MCF 10A (cell line): Measurements from ENCODE around the gene MORN5. TPM values are rescaled to one million over a fixed set of nuclear protein-coding genes. Genes with fewer than 3 reads are reported as not detected.

Source experiments
- BruUV-seq: library from RNA; stranded (reverse); fragments of 400-500 nt; replicated peaks from 2 replicates; lab custom pipeline; 2021; lab: Mats Ljungman, UMichigan
- CTCF ChIA-PET: fragments of 300-600 bp; sonication (Branson Sonifier 250); formaldehyde crosslinking; extraction: SDS; loops from one replicate; lab custom pipeline; 2021; ENCODE audit warnings: antibody characterized with exemption, inconsistent platforms; lab: Yijun Ruan, JAX
- POLR2A ChIA-PET: fragments of 300-600, 350-650 bp; sonication (Branson Sonifier 250); formaldehyde crosslinking; extraction: SDS; loops from one replicate; lab custom pipeline; 2020; ENCODE audit warnings: antibody characterized with exemption, inconsistent platforms; lab: Yijun Ruan, JAX
- DNase-seq: peaks from one replicate; pipeline ENCODE4 v3.0.0-alpha.2; 2018; ENCODE audit not compliant: unreplicated experiment
- H3K27ac Mint-ChIP-seq: one replicate; pipeline ENCODE4 v1.8.0; 2022; ENCODE audit warnings: mild to moderate bottlenecking, low read depth, mixed read lengths; ENCODE audit not compliant: unreplicated experiment
- H3K27me3 Mint-ChIP-seq: one replicate; pipeline ENCODE4 v1.8.0; 2022; ENCODE audit warnings: mixed read lengths; ENCODE audit not compliant: insufficient read depth, unreplicated experiment
- H3K36me3 Mint-ChIP-seq: one replicate; pipeline ENCODE4 v1.8.0; 2022; ENCODE audit warnings: mild to moderate bottlenecking, moderate library complexity, mixed read lengths; ENCODE audit not compliant: insufficient read depth, unreplicated experiment
- H3K4me1 Mint-ChIP-seq: one replicate; pipeline ENCODE4 v1.8.0; 2022; ENCODE audit warnings: mixed read lengths; ENCODE audit not compliant: insufficient read depth, unreplicated experiment
- H3K4me3 Mint-ChIP-seq: one replicate; pipeline ENCODE4 v1.8.0; 2022; ENCODE audit warnings: mild to moderate bottlenecking, moderate library complexity, mixed read lengths; ENCODE audit not compliant: unreplicated experiment
- H3K9me3 Mint-ChIP-seq: one replicate; pipeline ENCODE4 v1.8.0; 2022; ENCODE audit warnings: mixed read lengths; ENCODE audit not compliant: unreplicated experiment
- CTCF ChIP-seq: fragments of 200-600 bp; IDR thresholded peaks from one replicate; pipeline ENCODE4 v1.8.0; 2022; ENCODE audit warnings: antibody characterized with exemption, mild to moderate bottlenecking; ENCODE audit not compliant: unreplicated experiment
- intact Hi-C: fragments of 100-400 bp; cut with micrococcal nuclease; formaldehyde crosslinking; loops from 2 replicates; pipeline ENCODE4 v1.14.1; 2022
- total RNA-seq: library from RNA; stranded (reverse); gene quantifications from 2 replicates; pipeline ENCODE4 v1.2.3, GENCODE V29; 2022

Gene MORN5
- total RNA-seq, 1 experiment from 2014 or later: not detected

GRCh38 chr9:122119166-122119521 lies 40.6 kb upstream of the MORN5 start:
- no peaks in the 10 kb centered on the region for H3K9me3 Mint-ChIP-seq
- no peaks in the 10 kb centered on the region for H3K36me3 Mint-ChIP-seq
- CTCF ChIA-PET: interaction anchor here (0.7 to 12.2 kb wide), 9 partner anchors 10 to 491 kb away, joined by 3 to 473 read pairs (median 6); no protein-coding TSS in a partner anchor
- BruUV-seq: no TSS peak
- H3K27me3 Mint-ChIP-seq: peaks cover 21% of the 10 kb centered on the region
- no peak overlapping the region for H3K27ac Mint-ChIP-seq
- POLR2A ChIA-PET: no interaction called here
- H3K4me1 Mint-ChIP-seq: peaks cover 5% of the 10 kb centered on the region
- DNase-seq: no peak
- no peak for TF ChIP-seq CTCF
- intact Hi-C loops: no loop called here
- no peak overlapping the region for H3K4me3 Mint-ChIP-seq

DNA sequence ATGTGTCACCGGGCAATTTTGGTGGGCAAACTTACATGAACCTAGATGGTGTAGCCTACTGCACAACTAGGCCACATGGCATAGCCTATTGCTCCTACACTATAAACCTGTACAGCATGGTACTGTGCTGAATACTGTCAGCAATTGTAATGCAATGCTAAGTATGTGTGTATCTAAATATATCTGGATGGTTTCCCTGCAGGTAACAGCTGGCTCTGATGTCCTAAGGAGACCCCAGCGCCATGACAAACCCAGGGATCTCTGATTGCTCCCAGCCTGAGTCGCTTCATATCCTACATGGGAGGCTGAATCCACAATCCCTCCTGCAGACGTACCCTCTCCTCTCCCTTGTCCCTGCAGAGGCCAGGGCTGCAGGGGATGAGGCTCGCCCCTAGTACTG lies 40.0 kb upstream of the MORN5 start:
- Mint-ChIP-seq H3K27me3 (peaks cover 21% of the 10 kb centered on the region), H3K9me3 (no peaks in the 10 kb centered on the region), H3K4me3 (no peak overlapping the region), H3K36me3 (no peaks in the 10 kb centered on the region), H3K27ac (no peak overlapping the region), H3K4me1 (peaks cover 3% of the 10 kb centered on the region)
- no TSS peak for BruUV-seq
- POLR2A ChIA-PET: no interaction called here
- CTCF ChIA-PET: interaction anchor here (0.7 to 12.2 kb wide), 7 partner anchors 10 to 491 kb away, joined by 3 to 473 read pairs (median 75); no protein-coding TSS in a partner anchor
- no peak for DNase-seq
- intact Hi-C loops: loop anchor here (10.0 kb wide), 1 partner anchor 435 kb away; no protein-coding TSS in a partner anchor
- no peak for TF ChIP-seq CTCF

- no peak overlapping the region for H3K27ac Mint-ChIP-seq
- intact Hi-C loops: loop anchor here (10.0 kb wide), 1 partner anchor 436 kb away; no protein-coding TSS in a partner anchor
- no peak for DNase-seq
- H3K36me3 Mint-ChIP-seq: peaks cover 6% of the 10 kb centered on the region
- POLR2A ChIA-PET: interaction anchor here (0.6 kb wide), 1 partner anchor 128 kb away, joined by 3 read pairs; no protein-coding TSS in a partner anchor
- H3K4me3 Mint-ChIP-seq: no peak overlapping the region
- no peaks in the 10 kb centered on the region for H3K9me3 Mint-ChIP-seq
- H3K4me1 Mint-ChIP-seq: peaks cover 6% of the 10 kb centered on the region
- CTCF ChIA-PET: interaction anchor here (0.6 to 12.2 kb wide), 11 partner anchors 10 to 690 kb away, joined by 3 to 473 read pairs (median 14); no protein-coding TSS in a partner anchor
- TF ChIP-seq CTCF: no peak
- BruUV-seq: no TSS peak
- peaks cover 16% of the 10 kb centered on the region for H3K27me3 Mint-ChIP-seq
These were observed 39.2 kb upstream of the MORN5 start for GRCh38 chr9:122120316-122121071.

DNA sequence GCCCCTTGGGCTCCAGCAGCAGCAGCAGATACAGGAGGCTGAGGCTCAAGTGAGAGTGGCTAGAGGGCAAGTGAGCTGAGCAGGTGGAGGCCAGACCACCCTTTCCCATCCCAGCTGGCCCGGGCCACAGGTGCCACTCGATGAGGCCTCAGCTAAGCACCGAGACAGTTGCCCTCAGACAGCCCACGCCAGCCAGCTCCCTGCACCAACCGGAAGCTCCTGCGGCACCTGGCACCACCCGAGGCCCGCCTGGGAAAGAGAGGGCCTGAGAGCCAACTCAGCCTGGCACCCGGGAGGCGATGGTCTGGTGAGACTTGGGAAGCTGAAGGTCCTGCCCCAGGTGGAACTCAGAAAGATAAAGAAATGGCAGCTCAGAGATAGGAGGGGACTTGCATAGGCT lies 38.3 kb upstream of the MORN5 start:
- no peak for DNase-seq
- H3K4me3 Mint-ChIP-seq: no peak overlapping the region
- H3K36me3 Mint-ChIP-seq: peaks cover 6% of the 10 kb centered on the region
- TF ChIP-seq CTCF: no peak
- POLR2A ChIA-PET: no interaction called here
- no peak overlapping the region for H3K27ac Mint-ChIP-seq
- intact Hi-C loops: loop anchor here (10.0 kb wide), 1 partner anchor 437 kb away; no protein-coding TSS in a partner anchor
- peaks cover 15% of the 10 kb centered on the region for H3K4me1 Mint-ChIP-seq
- CTCF ChIA-PET: interaction anchor here (0.6 to 12.2 kb wide), 21 partner anchors 11 to 690 kb away, joined by 3 to 473 read pairs (median 5); partner anchors contain the start of gene TTLL11
- peaks cover 11% of the 10 kb centered on the region for H3K27me3 Mint-ChIP-seq
- no TSS peak for BruUV-seq
- H3K9me3 Mint-ChIP-seq: no peaks in the 10 kb centered on the region
